Ishikawa (cell line): Measurements from ENCODE around the gene GABRB1.

ENCODE experiments used
- CEBPB ChIP-seq: IDR thresholded peaks from 2 replicates; pipeline ENCODE4 v1.6.1; 2012
- CREB1 ChIP-seq: IDR thresholded peaks from 2 replicates; pipeline ENCODE4 v1.6.1; 2012; ENCODE audit warnings: low read depth
- EGR1 ChIP-seq: IDR thresholded peaks from 2 replicates; pipeline ENCODE4 v1.6.1; 2012
- EP300 ChIP-seq: IDR thresholded peaks from 2 replicates; pipeline ENCODE4 v1.6.1; 2012; ENCODE audit warnings: borderline replicate concordance
- FOXM1 ChIP-seq: IDR thresholded peaks from 2 replicates; pipeline ENCODE4 v1.6.1; 2012; ENCODE audit warnings: low read depth, borderline replicate concordance
- NFIC ChIP-seq: IDR thresholded peaks from 2 replicates; pipeline ENCODE4 v1.6.1; 2012
- RAD21 ChIP-seq: IDR thresholded peaks from 2 replicates; pipeline ENCODE4 v1.6.1; 2012; ENCODE audit warnings: low read depth
- REST ChIP-seq: IDR thresholded peaks from 2 replicates; pipeline ENCODE4 v1.6.1; 2012; ENCODE audit warnings: low read depth, mild to moderate bottlenecking
- TAF1 ChIP-seq: IDR thresholded peaks from 2 replicates; pipeline ENCODE4 v1.6.1; 2012; ENCODE audit warnings: low read depth, mild to moderate bottlenecking
- TCF12 ChIP-seq: IDR thresholded peaks from 2 replicates; pipeline ENCODE4 v1.6.1; 2012; ENCODE audit warnings: low read depth
- TEAD4 ChIP-seq: IDR thresholded peaks from 2 replicates; pipeline ENCODE4 v1.6.1; 2012
- USF1 ChIP-seq: IDR thresholded peaks from 2 replicates; pipeline ENCODE4 v1.6.1; 2012
- YY1 ChIP-seq: IDR thresholded peaks from 2 replicates; pipeline ENCODE4 v1.6.1; 2012; ENCODE audit warnings: low read depth
- ZBTB7A ChIP-seq: IDR thresholded peaks from 2 replicates; pipeline ENCODE4 v1.6.1; 2012; ENCODE audit warnings: low read depth
- TF ChIP-seq, protein P1 (sequence below): IDR thresholded peaks from 2 replicates; pipeline ENCODE4 v1.6.1; 2012

GABRB1 gene

GRCh38 chr4:47287735-47288134, 256.4 kb downstream of the GABRB1 start:
- no peak for TF ChIP-seq TCF12
- TF ChIP-seq USF1, result no peak
- no peak for TF ChIP-seq REST
- TF ChIP-seq TAF1, result no peak
- TF ChIP-seq RAD21, result no peak
- no peak for TF ChIP-seq FOXM1
- TF ChIP-seq TEAD4, result no peak
- TF ChIP-seq, protein P1, sequence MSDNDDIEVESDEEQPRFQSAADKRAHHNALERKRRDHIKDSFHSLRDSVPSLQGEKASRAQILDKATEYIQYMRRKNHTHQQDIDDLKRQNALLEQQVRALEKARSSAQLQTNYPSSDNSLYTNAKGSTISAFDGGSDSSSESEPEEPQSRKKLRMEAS, result no peak
- no peak for TF ChIP-seq ZBTB7A
- no peak for TF ChIP-seq EP300
- TF ChIP-seq EGR1, result no peak
- no peak for TF ChIP-seq CEBPB
- TF ChIP-seq NFIC, result no peak
- no peak for TF ChIP-seq CREB1
- TF ChIP-seq YY1, result no peak

DNA sequence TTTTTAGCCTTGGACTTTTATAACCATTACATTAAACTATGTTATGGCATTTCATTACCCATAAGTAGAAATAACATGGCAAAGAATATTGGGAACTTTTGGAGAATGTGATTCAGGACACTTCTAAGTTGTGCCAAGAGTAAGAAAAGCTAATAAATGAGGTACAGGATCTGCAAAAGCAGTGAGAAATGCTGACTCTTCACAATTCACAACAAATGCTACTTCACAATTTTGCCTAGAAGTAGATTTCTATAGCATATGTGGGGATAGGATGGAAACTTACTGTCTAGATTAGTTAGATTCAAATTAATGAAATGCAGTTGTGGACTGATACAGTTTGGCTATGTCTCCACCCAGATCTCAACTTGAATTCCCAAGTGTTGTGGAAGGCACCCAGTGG, 258.4 kb downstream of the GABRB1 start:
- TF ChIP-seq USF1 (no peak), YY1 (no peak), TEAD4 (no peak), FOXM1 (no peak), ZBTB7A (no peak), TCF12 (no peak), CREB1 (no peak)

- TF ChIP-seq FOXM1, result no peak
- TF ChIP-seq CREB1, result no peak
- no peak for TF ChIP-seq YY1
- no peak for TF ChIP-seq USF1
- TF ChIP-seq ZBTB7A, result no peak
- TF ChIP-seq, protein P1, result no peak
- TF ChIP-seq RAD21, result no peak
- no peak for TF ChIP-seq CEBPB
- TF ChIP-seq TCF12, result no peak
- no peak for TF ChIP-seq NFIC
- TF ChIP-seq TEAD4, result no peak
- no peak for TF ChIP-seq EP300
- no peak for TF ChIP-seq TAF1
- no peak for TF ChIP-seq EGR1
- no peak for TF ChIP-seq REST
These were observed 277.8 kb downstream of the GABRB1 start for GRCh38 chr4:47309165-47309564.

GRCh38 chr4:47312170-47312569, 280.8 kb downstream of the GABRB1 start:
- TF ChIP-seq EGR1 (no peak), ZBTB7A (no peak), CEBPB (no peak), REST (no peak), TAF1 (no peak), FOXM1 (no peak), TEAD4 (no peak), RAD21 (no peak), EP300 (no peak), CREB1 (no peak), USF1 (no peak)
- TF ChIP-seq, protein P1, result no peak
